Progenitor cell of endocrine pancreas (in vitro differentiated cells): Measurements from ENCODE around the gene MUC21. TPM values are rescaled to one million over a fixed set of nuclear protein-coding genes. Genes with fewer than 3 reads are reported as not detected.

Experiments
- DNase-seq: peaks from one replicate; pipeline ENCODE4 v3.0.0; 2021; ENCODE audit warnings: low spot score; ENCODE audit not compliant: unreplicated experiment
- H3K27ac Mint-ChIP-seq: 2 replicates; pipeline ENCODE4 v1.8.0; 2021; ENCODE audit warnings: mild to moderate bottlenecking, moderate library complexity, mixed read lengths
- H3K27me3 Mint-ChIP-seq: 2 replicates; pipeline ENCODE4 v1.8.0; 2021; ENCODE audit warnings: mixed read lengths
- H3K36me3 Mint-ChIP-seq: 2 replicates; pipeline ENCODE4 v1.8.0; 2022; ENCODE audit warnings: mixed read lengths; ENCODE audit not compliant: insufficient read depth
- H3K4me1 Mint-ChIP-seq: 2 replicates; pipeline ENCODE4 v1.8.0; 2021; ENCODE audit warnings: low read depth, mixed read lengths
- H3K4me3 Mint-ChIP-seq: 2 replicates; pipeline ENCODE4 v1.8.0; 2021; ENCODE audit warnings: low read depth, mild to moderate bottlenecking, moderate library complexity, mixed read lengths
- H3K9me3 Mint-ChIP-seq: 2 replicates; pipeline ENCODE4 v1.8.0; 2021; ENCODE audit warnings: low read depth, mixed read lengths
- CTCF ChIP-seq: fragments of 200-600 bp; sonication (generic); IDR thresholded peaks from one replicate; pipeline ENCODE4 v1.5.0; 2021; ENCODE audit warnings: antibody characterized with exemption, mild to moderate bottlenecking; ENCODE audit not compliant: unreplicated experiment
- total RNA-seq: library from RNA; stranded (reverse); gene quantifications from 2 replicates; pipeline ENCODE4 v1.2.1, GENCODE V29; 2021

Gene MUC21
- total RNA-seq, 1 donor from 2014 or later, result not detected

- no peaks in the 10 kb centered on the region for H3K27me3 Mint-ChIP-seq
- peaks cover 4% of the 10 kb centered on the region for H3K4me1 Mint-ChIP-seq
- no peak for DNase-seq
- TF ChIP-seq CTCF, result no peak
- H3K36me3 Mint-ChIP-seq, result peaks cover 1% of the 10 kb centered on the region
- H3K9me3 Mint-ChIP-seq, result no peaks in the 10 kb centered on the region
- H3K27ac Mint-ChIP-seq, result no peak overlapping the region
- no peak overlapping the region for H3K4me3 Mint-ChIP-seq
Observed at GRCh38 chr6:31001281-31001888, 17.9 kb downstream of the MUC21 start.

- no peak for DNase-seq
- TF ChIP-seq CTCF, result no peak
- no peaks in the 10 kb centered on the region for H3K27me3 Mint-ChIP-seq
- peaks cover 6% of the 10 kb centered on the region for H3K4me1 Mint-ChIP-seq
- H3K27ac Mint-ChIP-seq, result no peak overlapping the region
- H3K36me3 Mint-ChIP-seq, result peaks cover 1% of the 10 kb centered on the region
- H3K9me3 Mint-ChIP-seq, result no peaks in the 10 kb centered on the region
- H3K4me3 Mint-ChIP-seq, result no peak overlapping the region
Observed at GRCh38 chr6:31002471-31002870, 19.0 kb downstream of the MUC21 start.

GRCh38 chr6:31004794-31005193 lies 21.3 kb downstream of the MUC21 start:
- no peak for DNase-seq
- no peaks in the 10 kb centered on the region for H3K9me3 Mint-ChIP-seq
- H3K36me3 Mint-ChIP-seq, result peaks cover 1% of the 10 kb centered on the region
- H3K4me3 Mint-ChIP-seq, result no peak overlapping the region
- H3K27me3 Mint-ChIP-seq, result peaks cover 8% of the 10 kb centered on the region
- H3K4me1 Mint-ChIP-seq, result peaks cover 13% of the 10 kb centered on the region
- no peak overlapping the region for H3K27ac Mint-ChIP-seq
- no peak for TF ChIP-seq CTCF

GRCh38 chr6:31005249-31006020 lies 21.9 kb downstream of the MUC21 start:
- Mint-ChIP-seq H3K36me3 (no peaks in the 10 kb centered on the region), H3K27ac (no peak overlapping the region), H3K27me3 (peaks cover 10% of the 10 kb centered on the region), H3K4me3 (no peak overlapping the region), H3K4me1 (peaks cover 13% of the 10 kb centered on the region), H3K9me3 (no peaks in the 10 kb centered on the region)
- no peak for TF ChIP-seq CTCF
- DNase-seq, result no peak

- no peak for DNase-seq
- Mint-ChIP-seq H3K9me3 (no peaks in the 10 kb centered on the region), H3K36me3 (no peaks in the 10 kb centered on the region), H3K4me1 (peaks cover 13% of the 10 kb centered on the region), H3K27ac (no peak overlapping the region), H3K4me3 (no peak overlapping the region), H3K27me3 (peaks cover 21% of the 10 kb centered on the region)
- no peak for TF ChIP-seq CTCF
Observed at GRCh38 chr6:31007694-31008093, 24.2 kb downstream of the MUC21 start.
